ENCODE data around the gene FBLN5.

FBLN5 gene

GRCh38 chr14:91920526-91920925, 27.0 kb downstream of the FBLN5 start:
- H2AFZ ChIP-seq (ENCODE audit: low read depth), result no peak overlapping the region
- H3K27ac ChIP-seq, result no peak overlapping the region
- no peaks in the 10 kb centered on the region for H3K27me3 ChIP-seq (ENCODE audit: insufficient read depth, low read depth)
- H4K20me1 ChIP-seq (ENCODE audit: insufficient read depth), result no peaks in the 10 kb centered on the region
- H3K4me1 ChIP-seq (ENCODE audit: low read depth, poor library complexity, severe bottlenecking), result no peaks in the 10 kb centered on the region
- H3K4me3 ChIP-seq (IDR thresholded peaks at IDR 0.05; ENCODE audit: insufficient read depth, low read depth, low read length), result no peak overlapping the region
- H3K36me3 ChIP-seq (ENCODE audit: insufficient read depth), result no peaks in the 10 kb centered on the region
- H3K9ac ChIP-seq, result no peak overlapping the region
- H3K4me2 ChIP-seq, result no peak overlapping the region
- TF ChIP-seq CTCF (conservative IDR thresholded peaks at IDR 0.05; ENCODE audit: low read depth, low read length), result no peak
- no peaks in the 10 kb centered on the region for H3K79me2 ChIP-seq (ENCODE audit: insufficient read depth, low read depth)

GRCh38 chr14:91919814-91920213, 27.7 kb downstream of the FBLN5 start:
- H3K79me2 ChIP-seq (ENCODE audit: insufficient read depth, low read depth), result no peaks in the 10 kb centered on the region
- no peak for TF ChIP-seq CTCF (conservative IDR thresholded peaks at IDR 0.05; ENCODE audit: low read depth, low read length)
- no peak overlapping the region for H3K9ac ChIP-seq
- no peak overlapping the region for H3K27ac ChIP-seq
- H3K27me3 ChIP-seq (ENCODE audit: insufficient read depth, low read depth), result no peaks in the 10 kb centered on the region
- H4K20me1 ChIP-seq (ENCODE audit: insufficient read depth), result no peaks in the 10 kb centered on the region
- no peak overlapping the region for H3K4me2 ChIP-seq
- H3K4me3 ChIP-seq (IDR thresholded peaks at IDR 0.05; ENCODE audit: insufficient read depth, low read depth, low read length), result no peak overlapping the region
- H2AFZ ChIP-seq (ENCODE audit: low read depth), result no peak overlapping the region
- no peaks in the 10 kb centered on the region for H3K4me1 ChIP-seq (ENCODE audit: low read depth, poor library complexity, severe bottlenecking)
- H3K36me3 ChIP-seq (ENCODE audit: insufficient read depth), result no peaks in the 10 kb centered on the region

- Histone ChIP-seq H3K27ac (no peak overlapping the region), H3K4me2 (no peak overlapping the region), H2AFZ (ENCODE audit: low read depth) (no peak overlapping the region), H3K4me3 (IDR thresholded peaks at IDR 0.05; ENCODE audit: insufficient read depth, low read depth, low read length) (no peak overlapping the region), H4K20me1 (ENCODE audit: insufficient read depth) (no peaks in the 10 kb centered on the region), H3K36me3 (ENCODE audit: insufficient read depth) (no peaks in the 10 kb centered on the region), H3K27me3 (ENCODE audit: insufficient read depth, low read depth) (no peaks in the 10 kb centered on the region), H3K79me2 (ENCODE audit: insufficient read depth, low read depth) (no peaks in the 10 kb centered on the region), H3K4me1 (ENCODE audit: low read depth, poor library complexity, severe bottlenecking) (no peaks in the 10 kb centered on the region), H3K9ac (no peak overlapping the region)
- no peak for TF ChIP-seq CTCF (conservative IDR thresholded peaks at IDR 0.05; ENCODE audit: low read depth, low read length)
Measured at GRCh38 chr14:91918186-91918883, 29.2 kb downstream of the FBLN5 start.

- Histone ChIP-seq H3K27ac (no peak overlapping the region), H3K36me3 (ENCODE audit: insufficient read depth) (no peaks in the 10 kb centered on the region), H3K27me3 (ENCODE audit: insufficient read depth, low read depth) (no peaks in the 10 kb centered on the region), H2AFZ (ENCODE audit: low read depth) (no peak overlapping the region), H3K4me1 (ENCODE audit: low read depth, poor library complexity, severe bottlenecking) (no peaks in the 10 kb centered on the region), H4K20me1 (ENCODE audit: insufficient read depth) (no peaks in the 10 kb centered on the region), H3K79me2 (ENCODE audit: insufficient read depth, low read depth) (no peaks in the 10 kb centered on the region), H3K9ac (no peak overlapping the region), H3K4me2 (no peak overlapping the region), H3K4me3 (IDR thresholded peaks at IDR 0.05; ENCODE audit: insufficient read depth, low read depth, low read length) (no peak overlapping the region)
- no peak for TF ChIP-seq CTCF (conservative IDR thresholded peaks at IDR 0.05; ENCODE audit: low read depth, low read length)
Measured at GRCh38 chr14:91912035-91912434, 35.5 kb downstream of the FBLN5 start.

Data from KMS-11 (cell line).